ENCODE results near the gene E2F6. TPM values are rescaled to one million over a fixed set of nuclear protein-coding genes. Genes with fewer than 3 reads are reported as not detected.

Gene E2F6
- total RNA-seq, 1 experiment from 2014 or later, result 14.2 TPM

- TF ChIP-seq MLX (CRISPR knock-in tag; IDR thresholded peaks at IDR 0.05), result no peak
- no peak for TF ChIP-seq ZNF512 (CRISPR knock-in tag; IDR thresholded peaks at IDR 0.05; ENCODE audit: borderline replicate concordance)
- TF ChIP-seq ARID4B (CRISPR knock-in tag; IDR thresholded peaks at IDR 0.05; ENCODE audit: borderline replicate concordance), result no peak
- no peak for TF ChIP-seq MXD4 (CRISPR knock-in tag; IDR thresholded peaks at IDR 0.05; ENCODE audit: borderline replicate concordance)
- no peak for TF ChIP-seq ZMAT4 (CRISPR knock-in tag; IDR thresholded peaks at IDR 0.05)
- TF ChIP-seq OVOL2 (CRISPR knock-in tag; IDR thresholded peaks at IDR 0.05; ENCODE audit: borderline replicate concordance), result no peak
- no peak for TF ChIP-seq HMGA2 (CRISPR knock-in tag; IDR thresholded peaks at IDR 0.05)
These were observed 49.0 kb downstream of the E2F6 start (continued) for GRCh38 chr2:11416931-11417330.

- POLR2A ChIA-PET, result no interaction called here
- Mint-ChIP-seq H3K4me1 (no peaks in the 10 kb centered on the region), H3K4me3 (no peak overlapping the region), H3K27me3 (ENCODE audit: low read depth) (peaks cover 3% of the 10 kb centered on the region), H3K36me3 (peaks cover 15% of the 10 kb centered on the region), H3K27ac (no peak overlapping the region), H3K9me3 (peaks cover 21% of the 10 kb centered on the region)
- TF ChIP-seq E2F5 (CRISPR knock-in tag; IDR thresholded peaks at IDR 0.05) (no peak), KAT7 (CRISPR knock-in tag; IDR thresholded peaks at IDR 0.05; ENCODE audit: borderline replicate concordance) (no peak), TCF7 (CRISPR knock-in tag; IDR thresholded peaks at IDR 0.05; ENCODE audit: low read depth) (no peak), ZMAT4 (CRISPR knock-in tag; IDR thresholded peaks at IDR 0.05) (no peak), SMAD4 (CRISPR knock-in tag; IDR thresholded peaks at IDR 0.05) (no peak), GTF2I (CRISPR knock-in tag; conservative IDR thresholded peaks at IDR 0.05) (no peak), PRRX2 (CRISPR knock-in tag; IDR thresholded peaks at IDR 0.05) (no peak), HMGA2 (CRISPR knock-in tag; IDR thresholded peaks at IDR 0.05) (no peak), CREM (CRISPR knock-in tag; IDR thresholded peaks at IDR 0.05) (no peak), CREB1 (CRISPR knock-in tag; IDR thresholded peaks at IDR 0.05) (no peak), E2F1 (CRISPR knock-in tag; IDR thresholded peaks at IDR 0.05) (no peak), ZNF671 (CRISPR knock-in tag; IDR thresholded peaks at IDR 0.05) (no peak), RELA (CRISPR knock-in tag; IDR thresholded peaks at IDR 0.05; ENCODE audit: borderline replicate concordance) (no peak), FOXJ3 (CRISPR knock-in tag; IDR thresholded peaks at IDR 0.05; ENCODE audit: borderline replicate concordance) (no peak)
- ATAC-seq (no peak), DNase-seq (ENCODE audit: low spot score) (no peak)
- CTCF ChIA-PET, result interaction anchor here (0.5 to 7.3 kb wide), 2 partner anchors 62 to 284 kb away, joined by 3 to 91 read pairs; a partner anchor contains a TSS
These were observed 49.8 kb downstream of the E2F6 start for GRCh38 chr2:11416186-11416585.
